Bronchial epithelial cell (primary cell): ENCODE measurements around the gene BCL11B. TPM values are rescaled to one million over a fixed set of nuclear protein-coding genes. Genes with fewer than 3 reads are reported as not detected.

Source experiments
- DNase-seq: peaks from one replicate; pipeline ENCODE4 v3.0.0-alpha.2; 2010; ENCODE audit warnings: low read depth
- FAIRE-seq: peaks from 2 replicates; lab custom pipeline; 2011; peaks lifted over from hg19 to GRCh38; lab: Jason Lieb, UNC
- H3K27me3 ChIP-seq: 2 replicates; pipeline ENCODE4 v1.5.1; 2011; ENCODE audit warnings: low read length; ENCODE audit not compliant: control insufficient read depth, insufficient read depth
- H3K36me3 ChIP-seq: 2 replicates; pipeline ENCODE4 v1.5.1; 2011; ENCODE audit warnings: low read length; ENCODE audit not compliant: control insufficient read depth, insufficient read depth
- H3K4me3 ChIP-seq: 2 replicates; pipeline ENCODE4 v1.5.1; 2011; ENCODE audit warnings: mild to moderate bottlenecking, low read depth, low read length, control low read depth
- total RNA-seq: library from RNA; depleted of rRNA; stranded (reverse); fragments of >200 nt; gene quantifications from 2 replicates; pipeline ENCODE4 v1.2.1, GENCODE V29; 2014
- TF ChIP-seq, protein P1 (sequence below): IDR thresholded peaks from 2 replicates; pipeline ENCODE4 v1.5.1; 2011; ENCODE audit warnings: mild to moderate bottlenecking, moderate library complexity, low read length, control low read depth, inconsistent platforms; ENCODE audit not compliant: insufficient read depth, severe bottlenecking

The BCL11B gene
- total RNA-seq, 1 donor from 2014 or later, result 5.3 TPM

DNA sequence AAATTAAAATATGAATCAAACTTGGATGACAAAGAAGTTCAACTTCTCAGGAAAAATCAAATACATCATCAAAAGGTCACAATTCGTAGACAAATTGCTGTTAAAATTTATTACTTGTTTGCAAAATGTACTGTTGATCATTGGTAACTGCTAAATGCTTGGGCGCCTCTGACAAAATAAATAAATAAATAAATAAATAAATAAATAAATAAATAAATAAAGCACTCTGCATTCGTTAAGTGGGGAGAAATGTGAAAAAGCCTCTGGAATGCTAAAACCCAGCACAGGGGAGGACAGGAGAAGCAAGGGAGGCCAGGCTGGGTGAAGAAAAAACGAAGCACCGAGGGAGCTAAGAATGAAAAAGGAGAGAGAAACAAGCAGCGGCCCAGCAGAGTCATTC is 115.2 kb downstream of the BCL11B start:
- H3K27me3 ChIP-seq, result no peaks in the 10 kb centered on the region
- no peak overlapping the region for H3K4me3 ChIP-seq
- no peak for FAIRE-seq
- TF ChIP-seq, protein P1, sequence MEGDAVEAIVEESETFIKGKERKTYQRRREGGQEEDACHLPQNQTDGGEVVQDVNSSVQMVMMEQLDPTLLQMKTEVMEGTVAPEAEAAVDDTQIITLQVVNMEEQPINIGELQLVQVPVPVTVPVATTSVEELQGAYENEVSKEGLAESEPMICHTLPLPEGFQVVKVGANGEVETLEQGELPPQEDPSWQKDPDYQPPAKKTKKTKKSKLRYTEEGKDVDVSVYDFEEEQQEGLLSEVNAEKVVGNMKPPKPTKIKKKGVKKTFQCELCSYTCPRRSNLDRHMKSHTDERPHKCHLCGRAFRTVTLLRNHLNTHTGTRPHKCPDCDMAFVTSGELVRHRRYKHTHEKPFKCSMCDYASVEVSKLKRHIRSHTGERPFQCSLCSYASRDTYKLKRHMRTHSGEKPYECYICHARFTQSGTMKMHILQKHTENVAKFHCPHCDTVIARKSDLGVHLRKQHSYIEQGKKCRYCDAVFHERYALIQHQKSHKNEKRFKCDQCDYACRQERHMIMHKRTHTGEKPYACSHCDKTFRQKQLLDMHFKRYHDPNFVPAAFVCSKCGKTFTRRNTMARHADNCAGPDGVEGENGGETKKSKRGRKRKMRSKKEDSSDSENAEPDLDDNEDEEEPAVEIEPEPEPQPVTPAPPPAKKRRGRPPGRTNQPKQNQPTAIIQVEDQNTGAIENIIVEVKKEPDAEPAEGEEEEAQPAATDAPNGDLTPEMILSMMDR, result no peak
- no peak for DNase-seq
- H3K36me3 ChIP-seq, result no peaks in the 10 kb centered on the region

DNA sequence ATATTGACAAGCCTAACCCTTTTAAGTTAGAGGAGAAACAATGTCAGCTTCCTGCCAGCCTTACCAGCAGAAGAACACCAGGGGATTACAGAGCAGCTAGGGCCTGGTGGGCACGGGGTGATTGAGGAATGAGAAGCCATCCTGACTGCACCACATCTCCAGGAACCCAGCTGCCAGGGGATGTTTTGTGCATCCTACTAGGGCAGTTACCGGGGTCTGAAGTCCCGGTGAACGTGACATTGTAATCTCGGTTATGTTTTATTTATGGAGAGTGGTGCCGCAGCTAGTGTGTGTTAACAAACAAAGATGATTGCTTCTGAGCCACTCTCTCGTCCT is 115.9 kb downstream of the BCL11B start:
- H3K4me3 ChIP-seq, result no peak overlapping the region
- H3K27me3 ChIP-seq, result no peaks in the 10 kb centered on the region
- no peak for DNase-seq
- TF ChIP-seq, protein P1, result no peak
- FAIRE-seq, result no peak
- no peaks in the 10 kb centered on the region for H3K36me3 ChIP-seq

DNA sequence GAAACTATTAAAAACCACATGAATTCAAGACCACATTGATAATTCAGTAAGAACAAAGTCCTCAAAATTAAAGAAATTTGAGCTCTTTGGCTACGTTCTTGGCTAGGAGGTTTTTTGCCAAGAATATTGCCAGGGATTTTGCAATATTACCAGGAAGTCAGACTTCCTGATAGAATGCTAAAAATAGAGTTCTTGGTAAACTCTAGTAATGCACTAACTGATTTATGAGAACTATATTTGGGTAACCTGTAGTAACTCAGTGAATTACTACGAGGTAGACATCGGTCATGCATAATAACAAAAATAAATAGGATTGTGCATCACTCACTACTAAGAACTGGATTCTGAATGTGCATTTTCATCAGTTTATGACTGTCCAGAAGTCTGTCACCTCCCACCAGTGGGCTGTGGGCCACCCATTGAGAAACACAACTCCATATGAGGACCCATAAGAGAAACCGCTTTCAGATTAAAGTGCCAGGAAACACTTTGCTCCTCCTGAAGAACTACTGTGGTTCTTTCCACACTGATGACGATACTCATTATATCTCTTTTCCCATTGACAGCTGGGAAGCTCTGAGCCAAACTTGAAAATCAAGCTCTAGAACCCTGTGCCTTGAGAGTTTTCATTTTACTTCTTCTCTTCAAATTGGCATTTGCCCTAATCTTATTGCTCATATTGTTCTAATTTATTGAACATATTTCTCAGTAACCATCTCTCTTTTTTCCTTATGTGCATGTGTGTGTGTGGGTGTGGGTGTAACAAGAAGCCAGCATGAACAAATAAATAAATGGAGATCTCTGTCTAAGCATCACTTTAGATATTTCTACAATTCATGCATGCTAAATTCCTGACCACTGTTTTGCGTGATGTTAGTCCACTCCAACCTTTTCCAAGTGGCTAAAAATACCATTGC is 116.6 kb downstream of the BCL11B start:
- FAIRE-seq (no peak), DNase-seq (peak; percentile 35)
- TF ChIP-seq, protein P1, result no peak

DNA sequence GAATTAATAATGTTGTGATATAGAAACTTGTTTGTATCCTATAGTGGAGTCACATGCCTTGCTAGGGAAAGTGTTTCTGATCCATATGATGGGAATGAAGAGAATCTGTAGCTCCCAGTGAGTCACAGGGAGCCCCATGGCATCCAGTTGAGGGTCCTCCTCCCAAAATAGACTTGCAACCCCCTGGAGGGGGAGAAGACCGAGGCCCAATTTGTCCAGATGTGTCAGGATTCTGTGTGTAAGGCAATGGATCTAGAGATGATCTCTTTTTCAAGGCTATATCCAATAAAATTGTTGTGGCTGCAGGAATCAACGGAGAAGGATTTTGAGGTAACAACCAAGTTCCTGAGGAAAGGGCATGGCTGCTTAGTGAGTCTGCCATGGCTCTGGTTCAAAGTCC is 121.8 kb downstream of the BCL11B start:
- H3K27me3 ChIP-seq, result peaks cover 4% of the 10 kb centered on the region
- H3K4me3 ChIP-seq, result no peak overlapping the region
- FAIRE-seq, result no peak
- TF ChIP-seq, protein P1, result no peak
- H3K36me3 ChIP-seq, result no peaks in the 10 kb centered on the region
- DNase-seq, result no peak

More for the DNA sequence above, 116.6 kb downstream of the BCL11B start:
- H3K27me3 ChIP-seq, result no peaks in the 10 kb centered on the region
- H3K4me3 ChIP-seq, result no peak overlapping the region
- no peaks in the 10 kb centered on the region for H3K36me3 ChIP-seq

DNA sequence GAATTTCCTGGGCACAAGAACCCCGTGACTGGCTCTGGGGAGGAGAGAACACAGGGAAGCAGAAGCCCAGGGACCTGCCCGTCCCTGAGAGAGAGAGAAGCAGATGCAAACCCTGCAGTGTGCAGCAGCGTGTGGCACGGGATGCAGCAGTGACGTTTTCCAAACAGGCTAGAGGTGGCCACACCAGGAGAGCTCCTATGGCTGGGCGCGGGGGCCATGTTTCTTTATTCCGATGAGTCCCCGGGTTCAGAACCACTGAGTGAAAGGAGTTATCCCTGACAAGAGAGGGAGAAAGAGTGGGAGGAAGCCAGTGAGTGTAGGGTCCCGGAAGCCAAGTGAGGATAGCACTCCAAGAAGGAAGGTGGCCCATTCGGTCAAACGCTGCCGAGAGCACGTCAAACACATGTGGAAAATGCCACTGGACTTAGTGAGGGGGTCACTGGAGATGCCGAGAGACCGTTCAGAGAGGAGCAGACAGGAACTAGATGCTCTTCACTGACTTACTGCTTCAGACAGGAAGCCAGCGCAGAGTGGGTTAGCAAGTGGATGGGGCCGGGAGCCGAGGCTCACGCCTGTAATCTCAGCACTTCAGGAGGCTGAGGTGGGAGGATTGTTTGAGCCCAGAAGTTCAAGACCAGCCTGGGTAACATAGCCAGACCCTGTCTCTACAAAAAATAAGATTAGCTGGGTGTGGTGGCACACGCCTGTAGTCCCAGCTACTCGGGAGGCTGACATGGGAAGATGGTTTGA is 123.0 kb downstream of the BCL11B start:
- DNase-seq (no peak), FAIRE-seq (no peak)
- Histone ChIP-seq H3K36me3 (no peaks in the 10 kb centered on the region), H3K27me3 (peaks cover 4% of the 10 kb centered on the region), H3K4me3 (no peak overlapping the region)
- TF ChIP-seq, protein P1, result no peak
